Kasumi-1 (cell line): ENCODE data around the gene TRIO.

Source experiments
- DNase-seq, 2 experiments: peaks; one replicate each; lab custom pipeline; 2025; lab: John Stamatoyannopoulos, UW

TRIO gene

DNA sequence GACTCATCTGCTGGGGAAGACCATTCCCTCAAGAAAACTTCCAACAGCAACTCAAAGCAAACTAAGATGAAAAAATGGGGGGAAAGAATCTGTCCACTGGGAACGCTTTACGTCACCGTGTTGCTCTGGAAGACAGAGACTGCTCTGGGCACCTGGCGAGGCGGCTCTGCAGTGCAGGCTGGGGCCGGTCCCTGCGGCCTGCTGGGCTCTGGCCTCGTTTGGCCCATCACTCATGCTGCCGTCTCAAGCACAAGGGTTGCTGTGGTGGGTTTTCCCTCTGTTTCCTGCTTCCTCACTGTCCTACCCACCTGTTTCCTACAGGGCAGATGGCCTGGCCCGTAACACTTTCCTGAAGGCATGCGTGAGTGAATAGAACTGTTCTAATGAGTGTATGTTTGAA is 345.6 kb downstream of the TRIO start:
- DNase-seq = peak; percentile 8 to 23

DNA sequence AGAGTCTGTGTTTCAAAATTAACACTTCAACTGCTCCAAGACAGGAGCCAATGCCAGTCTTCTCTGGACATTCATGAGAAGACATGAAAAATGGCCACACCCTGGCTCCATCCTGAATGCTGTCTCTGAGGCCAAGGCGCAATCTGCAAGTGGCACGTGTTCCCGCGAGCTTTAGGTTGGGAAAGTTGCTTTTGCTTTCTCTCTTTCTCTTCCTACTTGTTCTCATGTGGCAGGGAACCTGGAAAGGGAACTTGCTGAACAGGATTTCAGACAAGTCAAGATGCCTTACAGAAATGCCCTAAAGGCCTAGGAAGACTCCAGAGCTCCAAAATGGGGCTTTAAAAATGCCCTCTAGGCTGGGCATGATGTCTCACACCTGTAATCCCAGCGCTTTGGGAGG is 346.5 kb downstream of the TRIO start:
- peak in 1 of 2 experiments; percentile 7 for DNase-seq

DNA sequence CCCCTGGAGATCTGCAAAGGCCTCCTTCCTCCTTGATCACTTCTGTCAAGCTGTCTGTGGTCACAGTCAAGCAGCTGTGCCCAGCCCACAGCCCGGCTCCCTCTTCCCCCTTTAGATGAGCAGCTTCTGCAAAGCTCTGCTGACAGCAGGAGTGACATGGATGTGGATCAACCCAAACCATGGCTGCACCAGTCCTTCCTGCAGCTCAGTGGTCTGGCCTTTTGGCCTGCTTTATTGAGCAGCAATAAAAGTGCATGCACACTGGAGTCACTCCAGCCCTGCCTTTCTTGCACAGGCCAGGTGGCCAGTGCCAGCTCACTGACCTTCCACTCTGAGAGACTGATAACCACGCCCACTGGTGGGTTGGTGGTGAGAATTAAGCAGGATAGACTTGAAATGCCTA is 347.2 kb downstream of the TRIO start:
- DNase-seq = peak; percentile 84 to 86

DNA sequence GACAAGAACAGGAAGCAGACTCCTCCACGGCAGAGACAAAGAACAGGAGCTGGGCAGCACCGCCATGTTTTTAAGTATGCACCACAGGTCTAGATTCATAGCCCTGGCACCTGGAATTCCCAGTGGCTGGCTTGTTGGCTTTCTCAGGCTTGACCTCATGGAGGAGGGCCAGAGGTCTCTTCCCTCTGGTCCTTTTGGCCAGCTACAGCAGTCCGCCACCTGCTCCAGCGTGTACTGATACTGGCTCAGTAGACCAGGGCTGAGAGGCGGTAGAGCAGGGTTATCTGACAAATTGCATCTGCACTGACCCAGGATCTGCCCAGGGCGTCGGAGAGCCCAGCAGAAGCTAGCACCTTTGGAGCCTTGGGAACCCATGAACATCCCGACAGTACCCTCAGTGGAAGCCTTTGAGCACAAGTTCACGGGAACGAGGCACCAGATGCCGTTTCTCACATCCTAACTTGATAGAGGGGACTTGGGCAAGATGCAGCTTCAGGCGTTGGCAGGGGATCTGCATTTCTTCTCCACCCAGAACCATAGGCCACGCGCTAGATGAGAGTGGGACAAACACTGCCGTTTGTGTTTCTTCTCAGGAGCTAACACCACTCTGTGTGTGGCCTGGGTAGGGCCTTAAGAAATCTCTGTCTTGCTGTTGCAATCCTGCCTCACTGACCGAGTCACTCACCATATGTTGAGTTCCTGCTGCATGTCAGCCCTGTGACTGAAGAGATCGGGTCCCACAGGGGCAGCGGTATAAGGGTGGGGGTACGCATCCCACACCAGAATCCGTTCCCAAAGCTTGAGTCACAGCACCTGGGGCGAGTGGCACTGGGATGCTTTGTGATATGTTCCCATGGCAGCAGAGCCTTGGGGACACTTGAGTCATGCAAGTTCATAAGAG is 348.1 kb downstream of the TRIO start:
- no peak for DNase-seq

DNA sequence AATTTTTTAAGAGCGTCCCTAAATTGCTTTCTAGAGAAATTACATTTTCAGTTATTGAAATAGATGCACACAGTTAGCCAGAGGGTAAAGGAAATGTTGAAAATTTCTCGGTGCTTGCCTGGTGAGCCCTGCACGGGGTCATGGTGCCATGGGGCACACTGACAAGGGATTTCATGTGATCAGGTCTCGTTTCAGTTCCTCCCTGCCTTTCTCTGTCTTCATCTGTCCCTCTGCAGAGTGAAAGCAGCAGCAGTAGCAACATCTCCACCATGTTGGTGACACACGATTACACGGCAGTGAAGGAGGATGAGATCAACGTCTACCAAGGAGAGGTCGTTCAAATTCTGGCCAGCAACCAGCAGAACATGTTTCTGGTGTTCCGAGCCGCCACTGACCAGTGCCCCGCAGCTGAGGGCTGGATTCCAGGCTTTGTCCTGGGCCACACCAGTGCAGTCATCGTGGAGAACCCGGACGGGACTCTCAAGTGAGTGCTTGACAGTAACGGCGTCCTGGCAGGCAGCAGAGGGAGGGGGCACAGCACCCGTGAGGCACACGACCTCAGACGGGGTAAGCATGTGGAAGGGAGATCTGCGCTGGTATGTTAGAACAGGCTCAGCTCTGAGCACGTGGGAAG is 349.3 kb downstream of the TRIO start:
- no peak for DNase-seq

DNA sequence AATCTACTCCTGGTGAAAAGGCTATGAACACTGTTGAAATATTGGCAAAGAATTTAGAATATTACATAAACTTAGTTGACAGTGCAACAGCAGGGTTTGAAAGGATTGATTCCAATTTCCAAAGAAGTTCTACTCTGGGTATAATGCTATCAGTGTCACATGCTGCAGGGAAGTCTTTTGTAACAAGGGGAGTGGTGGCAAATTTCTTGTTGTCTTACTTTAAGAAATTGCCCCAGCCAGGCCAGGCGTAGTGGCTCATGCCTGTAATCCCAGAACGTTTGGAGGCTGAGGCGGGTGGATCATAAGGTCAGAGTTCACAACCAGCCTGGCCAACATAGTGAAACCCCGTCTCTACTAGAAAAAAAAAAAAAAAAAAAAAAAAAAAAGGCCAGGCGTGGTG is 352.2 kb downstream of the TRIO start:
- DNase-seq = no peak

DNA sequence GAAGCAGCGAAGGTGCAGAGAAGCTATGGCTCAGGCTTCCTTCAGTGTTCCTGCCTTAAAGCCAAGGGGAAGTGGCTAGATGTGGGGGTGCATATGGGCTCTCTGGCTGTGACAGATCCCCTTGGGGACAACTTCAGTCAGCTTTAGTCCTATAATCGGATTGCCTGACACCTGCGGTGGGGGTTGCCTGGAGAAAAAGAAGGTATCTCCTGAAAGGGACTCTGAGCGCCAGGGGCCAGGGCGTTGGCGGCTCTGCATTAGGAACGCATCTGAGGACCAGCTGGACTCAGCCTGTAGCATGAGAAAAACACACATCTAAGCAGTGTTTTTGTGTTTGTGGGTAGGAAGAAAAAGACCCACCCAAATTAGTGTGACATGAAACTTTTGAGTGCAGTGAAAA is 354.2 kb downstream of the TRIO start:
- DNase-seq = no peak

DNA sequence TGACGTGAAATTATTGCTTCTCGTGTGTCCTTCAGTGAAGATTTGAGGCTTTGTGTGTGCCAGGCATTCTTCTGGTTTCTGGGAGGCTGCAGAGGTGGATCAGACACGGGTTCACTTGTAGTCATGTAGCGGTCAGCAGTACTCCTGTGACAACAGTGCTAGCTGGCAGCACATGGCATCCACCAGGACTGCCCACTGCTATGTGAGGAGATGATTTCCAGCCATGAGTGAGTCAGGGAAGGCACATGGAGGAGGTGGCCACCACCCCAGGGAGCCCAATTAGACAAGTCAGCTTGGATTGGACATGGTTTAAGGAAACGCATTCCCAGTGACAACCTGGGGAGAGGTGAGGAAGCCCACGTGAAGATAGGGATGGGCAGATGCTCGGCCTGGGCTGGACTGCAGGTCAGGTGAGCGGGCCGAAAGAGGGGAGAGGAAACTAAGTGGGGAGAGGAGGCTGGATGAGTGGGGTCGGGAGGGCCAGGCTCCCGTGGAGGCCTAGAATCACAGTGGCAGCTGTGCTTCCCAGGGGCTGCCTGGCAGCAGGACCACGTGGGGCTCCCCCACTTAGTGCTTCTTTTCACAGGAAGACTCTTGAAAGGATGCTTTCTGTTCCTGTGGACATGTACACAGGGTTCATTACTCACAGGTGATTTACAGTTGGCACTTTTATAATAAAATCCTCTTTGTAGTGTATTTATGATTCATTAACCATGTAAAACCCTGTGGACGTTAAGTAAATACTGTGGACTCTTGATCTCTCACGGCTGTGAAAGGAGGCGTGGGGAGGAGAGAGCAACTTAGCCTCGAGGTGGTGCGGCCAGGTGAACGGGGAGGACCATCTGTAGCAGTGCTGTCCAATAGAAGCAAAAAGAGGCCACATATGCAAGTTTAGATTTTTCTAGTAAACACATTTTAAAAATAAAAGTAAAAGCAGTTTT is 358.5 kb downstream of the TRIO start:
- DNase-seq = no peak

DNA sequence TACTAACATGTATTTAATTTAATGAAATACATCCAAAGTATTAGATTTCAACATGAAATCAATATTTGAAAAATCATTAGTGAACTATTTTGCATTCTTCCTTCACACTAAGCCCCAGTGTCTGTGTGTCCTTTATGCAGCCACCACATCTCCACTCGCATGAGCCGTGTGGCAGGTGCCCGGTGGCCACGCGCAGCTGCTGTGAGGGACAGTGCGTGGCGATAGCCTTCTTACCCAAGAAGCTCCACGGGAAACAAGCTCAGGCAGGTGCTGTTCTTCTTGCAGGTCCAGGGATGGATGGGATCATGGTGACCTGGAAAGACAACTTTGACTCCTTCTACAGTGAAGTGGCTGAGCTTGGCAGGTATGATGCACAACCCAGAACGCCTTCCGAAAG is 359.1 kb downstream of the TRIO start:
- DNase-seq = no peak

DNA sequence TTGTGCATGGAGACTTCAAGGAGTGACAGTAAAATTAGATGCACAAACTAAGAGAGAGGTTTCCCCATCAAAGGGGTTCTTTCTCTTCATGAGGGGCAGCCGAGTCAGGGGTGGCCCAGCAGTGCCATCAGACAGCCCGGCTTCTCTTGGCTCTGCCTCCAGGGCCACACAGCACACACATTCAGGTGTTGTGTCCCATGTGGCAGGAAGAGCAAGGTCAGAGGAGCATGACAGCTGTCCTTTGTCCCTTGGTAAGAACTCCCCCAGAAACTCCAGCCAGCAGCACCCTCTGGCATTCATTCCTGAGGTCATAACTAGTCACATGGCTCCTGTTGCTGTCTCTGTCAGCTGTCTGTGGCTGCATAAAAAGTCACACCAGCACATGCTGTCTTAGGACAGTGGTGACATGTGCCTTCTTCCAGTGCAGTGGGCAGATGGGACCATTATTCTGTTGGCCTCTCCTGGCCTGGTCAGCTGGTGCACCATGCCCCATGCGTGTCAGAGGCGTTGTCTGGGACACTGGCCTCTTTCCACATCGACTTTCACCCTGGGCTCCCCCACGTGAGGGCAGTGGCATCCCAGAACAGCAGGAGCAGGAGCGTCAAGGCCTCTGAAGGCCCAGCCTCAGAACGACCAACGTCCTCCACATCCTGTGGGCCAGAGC is 360.0 kb downstream of the TRIO start:
- no peak for DNase-seq

DNA sequence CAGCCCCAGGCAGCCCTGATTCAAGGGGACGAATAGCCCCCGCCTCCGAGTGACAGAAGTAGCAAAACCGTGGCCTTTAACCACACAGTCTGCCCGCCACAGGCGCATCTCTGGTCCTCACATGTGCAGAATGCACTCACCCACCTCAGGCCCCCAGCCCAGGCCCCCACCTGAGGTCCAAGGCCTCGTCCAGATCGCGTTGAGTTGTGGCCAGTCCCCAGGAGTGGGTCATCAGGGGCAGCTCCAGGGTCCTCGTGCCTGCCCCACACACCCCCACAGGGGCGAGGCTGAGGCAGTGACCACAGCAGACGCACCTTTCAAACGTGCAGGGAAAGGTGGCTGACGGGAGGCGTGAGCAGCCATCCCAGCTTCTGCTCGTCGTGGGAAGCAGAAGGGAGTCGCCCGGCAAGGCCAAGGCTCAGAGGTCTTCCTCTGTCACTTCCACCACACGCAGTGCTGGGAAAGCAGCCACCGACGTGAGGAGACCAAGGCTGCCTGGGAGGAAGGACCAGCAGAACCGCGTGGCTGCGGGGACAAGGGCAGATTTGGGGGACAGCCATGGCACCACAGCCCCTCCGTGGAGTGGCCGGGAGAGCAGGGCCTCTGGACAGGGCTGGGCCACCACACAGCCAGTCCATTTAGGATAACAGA is 360.7 kb downstream of the TRIO start:
- no peak for DNase-seq

DNA sequence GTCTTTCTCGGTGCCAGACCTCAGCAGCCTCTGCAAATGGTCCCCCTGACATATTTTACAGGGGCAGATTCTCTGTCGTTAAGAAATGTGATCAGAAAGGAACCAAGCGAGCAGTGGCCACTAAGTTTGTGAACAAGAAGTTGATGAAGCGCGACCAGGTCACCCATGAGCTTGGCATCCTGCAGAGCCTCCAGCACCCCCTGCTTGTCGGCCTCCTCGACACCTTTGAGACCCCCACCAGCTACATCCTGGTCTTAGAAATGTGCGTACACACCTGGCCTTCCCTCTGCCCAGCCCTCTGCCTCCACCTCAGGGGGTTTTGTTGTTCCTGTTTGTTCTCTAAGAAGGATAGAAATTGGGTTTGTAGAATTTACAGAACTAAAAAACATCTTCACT is 361.2 kb downstream of the TRIO start:
- no peak for DNase-seq

DNA sequence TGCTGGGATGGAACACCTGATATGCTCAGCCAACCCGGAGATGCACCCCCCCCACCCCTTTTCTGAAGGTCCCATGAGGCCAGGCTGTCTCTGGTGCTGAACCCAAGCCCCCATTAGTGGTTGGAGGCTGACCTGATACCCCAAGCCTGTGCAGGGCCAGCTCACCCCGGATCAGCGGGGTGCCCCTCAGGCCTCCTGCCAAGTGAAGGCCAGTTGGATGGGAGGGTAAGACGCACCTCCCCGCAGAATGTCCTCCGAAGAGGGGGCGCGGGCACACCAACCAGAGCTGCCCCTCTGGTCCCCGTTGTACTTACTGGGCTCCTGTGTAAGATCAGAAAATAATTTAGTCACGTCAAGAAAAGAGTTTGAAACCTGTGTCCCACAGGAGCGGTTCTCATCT is 361.7 kb downstream of the TRIO start:
- no peak for DNase-seq

DNA sequence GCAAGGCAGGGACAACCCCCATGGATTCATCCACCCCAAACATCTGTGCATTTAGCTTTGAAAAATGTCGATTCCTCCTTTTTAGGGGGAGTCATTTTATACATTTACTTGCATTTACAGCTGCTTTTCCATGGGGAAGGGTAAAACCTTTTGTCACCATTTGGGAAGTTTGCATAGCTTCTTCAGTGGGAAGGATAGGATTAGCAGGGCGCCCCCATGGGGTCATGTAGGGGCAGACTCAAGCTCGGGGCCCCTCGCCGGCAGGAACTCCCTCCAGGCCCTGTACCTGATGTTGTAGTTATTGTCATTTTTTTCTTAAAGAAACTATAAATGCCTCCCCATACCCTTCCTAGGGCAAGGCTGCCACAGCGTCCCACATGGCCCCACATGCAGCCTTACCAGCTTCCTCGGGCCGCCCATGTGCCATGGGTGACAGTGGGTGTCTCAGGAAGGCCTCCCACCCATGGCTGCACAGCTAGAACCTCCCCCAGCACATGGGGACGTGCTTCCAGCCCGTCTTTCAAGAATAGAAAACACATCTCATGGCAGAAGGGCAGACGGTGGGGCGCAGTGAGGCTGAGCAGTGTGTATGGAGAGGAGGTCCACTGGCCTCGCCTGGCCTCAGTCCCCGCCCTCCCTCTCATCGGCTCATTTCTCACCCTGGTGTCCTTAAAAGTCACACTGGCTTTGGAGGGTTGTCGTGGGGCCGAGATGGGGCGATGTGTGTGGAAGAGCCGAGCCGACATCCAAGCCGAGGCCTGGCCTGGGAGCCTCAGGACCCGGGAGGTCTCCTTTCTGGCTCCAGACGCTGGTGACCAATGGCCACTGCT is 362.4 kb downstream of the TRIO start:
- no peak for DNase-seq

DNA sequence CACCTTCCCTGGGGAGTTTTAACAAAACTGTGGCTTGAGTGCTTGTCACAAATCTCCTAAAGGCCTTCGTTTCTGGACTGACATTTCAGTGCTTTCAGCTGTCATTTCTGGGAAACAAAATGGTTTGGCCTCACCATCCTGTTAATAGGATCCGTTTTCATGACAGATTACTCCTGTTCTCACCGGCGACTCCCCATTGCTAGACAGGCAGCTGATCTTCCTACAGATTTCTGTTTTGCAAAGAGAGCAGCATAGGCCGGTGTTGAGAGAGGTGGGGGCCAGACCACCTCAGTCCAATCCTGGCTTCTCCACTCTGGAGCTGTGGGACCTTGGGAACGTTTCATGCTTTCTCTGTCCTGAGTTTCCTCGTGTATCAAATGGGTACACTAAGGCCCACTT is 363.0 kb downstream of the TRIO start:
- no peak for DNase-seq

DNA sequence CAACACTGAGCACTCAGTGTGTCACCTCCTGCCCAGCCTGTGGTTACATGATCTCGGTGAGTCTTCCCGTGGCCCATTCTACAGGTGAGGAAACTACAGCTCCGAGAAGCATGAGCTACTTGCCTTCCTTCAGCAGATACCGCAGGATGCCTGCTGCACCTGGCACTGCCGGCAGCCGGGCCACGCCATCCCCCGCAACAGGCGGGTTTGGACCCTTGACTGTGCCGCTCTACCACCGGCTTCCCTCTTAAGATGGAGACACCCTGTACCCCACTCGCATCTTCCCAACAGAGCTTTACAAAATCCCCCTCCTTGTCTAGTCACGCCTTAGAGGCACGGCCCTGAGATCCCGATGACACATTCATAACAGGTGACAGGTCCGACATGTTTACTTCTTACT is 363.5 kb downstream of the TRIO start:
- no peak for DNase-seq

DNA sequence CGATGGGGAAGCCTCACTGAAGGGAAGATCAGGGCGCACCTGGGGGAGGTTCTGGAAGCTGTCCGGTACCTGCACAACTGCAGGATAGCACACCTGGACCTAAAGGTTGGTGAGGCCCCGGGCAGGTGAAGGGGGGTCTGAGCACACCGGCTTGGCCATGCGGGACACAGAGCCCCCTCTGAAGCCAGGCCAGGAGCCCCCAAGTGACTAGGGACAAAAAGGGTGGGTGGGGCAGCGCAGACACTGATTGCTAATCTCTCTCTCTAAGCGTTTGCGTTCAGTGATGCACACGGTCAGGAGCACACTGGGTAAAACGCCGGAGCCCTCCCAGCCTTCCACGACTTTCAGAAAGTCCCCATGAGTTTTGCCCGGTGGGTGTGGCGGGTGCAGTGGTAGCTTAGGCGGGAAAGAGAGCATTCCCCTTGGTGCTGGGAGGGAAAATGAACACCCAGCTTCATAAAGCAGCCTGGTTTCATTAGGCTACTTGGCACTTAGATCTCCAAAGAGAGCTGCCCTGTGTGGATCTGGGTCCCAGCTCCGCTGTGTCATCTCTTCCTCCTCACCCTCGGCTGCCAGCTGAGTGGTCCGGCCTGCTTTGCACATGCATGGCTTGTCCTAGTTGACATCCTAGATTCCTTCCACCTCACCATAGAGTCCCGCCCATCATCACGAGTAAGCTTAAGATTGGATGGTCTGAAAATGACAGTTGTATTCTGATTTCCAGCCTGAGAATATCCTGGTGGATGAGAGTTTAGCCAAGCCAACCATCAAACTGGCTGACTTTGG is 364.2 kb downstream of the TRIO start:
- no peak for DNase-seq

DNA sequence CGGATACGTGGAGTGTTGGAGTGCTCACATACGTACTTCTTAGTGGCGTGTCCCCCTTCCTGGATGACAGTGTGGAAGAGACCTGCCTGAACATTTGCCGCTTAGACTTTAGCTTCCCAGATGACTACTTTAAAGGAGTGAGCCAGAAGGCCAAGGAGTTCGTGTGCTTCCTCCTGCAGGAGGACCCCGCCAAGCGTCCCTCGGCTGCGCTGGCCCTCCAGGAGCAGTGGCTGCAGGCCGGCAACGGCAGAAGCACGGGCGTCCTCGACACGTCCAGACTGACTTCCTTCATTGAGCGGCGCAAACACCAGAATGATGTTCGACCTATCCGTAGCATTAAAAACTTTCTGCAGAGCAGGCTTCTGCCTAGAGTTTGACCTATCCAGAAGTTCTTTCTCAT is 364.9 kb downstream of the TRIO start:
- DNase-seq = no peak

DNA sequence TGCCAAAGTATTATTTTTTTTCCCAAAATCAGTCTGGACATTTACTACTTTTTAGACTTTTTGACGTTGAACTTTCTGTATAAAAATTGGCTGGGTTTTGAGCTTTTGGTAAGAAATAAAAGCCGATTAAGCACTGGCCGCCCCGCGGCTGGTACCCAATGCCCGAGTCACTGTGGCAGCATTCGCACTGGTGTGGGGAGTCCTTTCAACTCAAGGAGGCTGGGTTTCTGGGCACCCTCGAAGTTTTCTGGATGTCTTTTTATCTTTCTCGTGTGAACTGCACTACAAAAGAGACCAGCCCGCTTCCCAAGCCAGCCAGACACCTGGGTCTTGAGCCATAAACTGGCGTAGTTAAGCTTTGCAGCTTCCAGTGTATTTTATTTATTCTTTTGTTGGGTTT is 366.4 kb downstream of the TRIO start:
- DNase-seq = no peak
